ENCODE data around the gene NKX2-3.

The NKX2-3 gene

DNA sequence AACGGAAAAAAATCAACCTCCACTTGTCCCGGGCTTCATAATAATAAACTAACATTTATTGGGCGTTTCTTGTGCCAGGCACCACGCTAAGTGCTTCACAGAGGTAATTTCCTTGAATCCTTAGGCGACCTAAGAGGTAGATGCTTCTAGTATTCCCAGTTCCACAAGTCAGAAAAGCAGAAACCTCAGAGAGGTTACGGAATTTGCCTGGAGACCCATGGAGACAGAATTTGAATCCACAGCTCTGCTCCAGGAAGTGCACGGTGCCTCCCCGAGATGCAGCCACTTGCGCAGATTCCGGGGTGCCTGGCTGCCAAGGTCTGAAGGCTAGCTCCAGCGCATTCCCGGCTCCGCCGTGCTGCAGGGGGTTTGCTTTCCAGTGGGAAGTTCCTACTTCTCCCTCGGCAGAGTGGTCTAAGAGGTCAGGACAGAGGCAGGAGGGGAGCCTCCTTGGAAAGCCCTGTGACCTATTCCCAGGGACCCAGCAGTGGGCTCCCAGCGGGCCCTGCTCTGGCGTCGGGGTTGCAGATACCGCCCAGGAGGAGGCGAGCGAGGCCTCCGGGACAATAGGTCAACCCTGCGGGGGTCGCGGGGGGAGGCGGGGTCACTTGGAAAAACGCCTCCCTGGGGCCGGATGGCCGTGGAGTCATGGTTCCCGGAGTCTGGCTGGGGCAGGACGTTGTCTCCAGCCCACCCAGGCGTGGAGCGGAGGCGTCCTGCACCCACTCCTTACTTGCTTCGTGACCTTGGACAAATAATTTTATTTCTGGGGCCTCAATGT lies 10.1 kb upstream of the NKX2-3 start:
- H3K4me3 ChIP-seq (ENCODE audit: low read depth, low read length) = no peak overlapping the region
- DNase-seq (ENCODE audit: low read depth) = no peak
- TF ChIP-seq, protein P1, sequence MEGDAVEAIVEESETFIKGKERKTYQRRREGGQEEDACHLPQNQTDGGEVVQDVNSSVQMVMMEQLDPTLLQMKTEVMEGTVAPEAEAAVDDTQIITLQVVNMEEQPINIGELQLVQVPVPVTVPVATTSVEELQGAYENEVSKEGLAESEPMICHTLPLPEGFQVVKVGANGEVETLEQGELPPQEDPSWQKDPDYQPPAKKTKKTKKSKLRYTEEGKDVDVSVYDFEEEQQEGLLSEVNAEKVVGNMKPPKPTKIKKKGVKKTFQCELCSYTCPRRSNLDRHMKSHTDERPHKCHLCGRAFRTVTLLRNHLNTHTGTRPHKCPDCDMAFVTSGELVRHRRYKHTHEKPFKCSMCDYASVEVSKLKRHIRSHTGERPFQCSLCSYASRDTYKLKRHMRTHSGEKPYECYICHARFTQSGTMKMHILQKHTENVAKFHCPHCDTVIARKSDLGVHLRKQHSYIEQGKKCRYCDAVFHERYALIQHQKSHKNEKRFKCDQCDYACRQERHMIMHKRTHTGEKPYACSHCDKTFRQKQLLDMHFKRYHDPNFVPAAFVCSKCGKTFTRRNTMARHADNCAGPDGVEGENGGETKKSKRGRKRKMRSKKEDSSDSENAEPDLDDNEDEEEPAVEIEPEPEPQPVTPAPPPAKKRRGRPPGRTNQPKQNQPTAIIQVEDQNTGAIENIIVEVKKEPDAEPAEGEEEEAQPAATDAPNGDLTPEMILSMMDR (IDR thresholded peaks at IDR 0.05; ENCODE audit: low read depth, low read length, missing control alignments) = no peak

DNA sequence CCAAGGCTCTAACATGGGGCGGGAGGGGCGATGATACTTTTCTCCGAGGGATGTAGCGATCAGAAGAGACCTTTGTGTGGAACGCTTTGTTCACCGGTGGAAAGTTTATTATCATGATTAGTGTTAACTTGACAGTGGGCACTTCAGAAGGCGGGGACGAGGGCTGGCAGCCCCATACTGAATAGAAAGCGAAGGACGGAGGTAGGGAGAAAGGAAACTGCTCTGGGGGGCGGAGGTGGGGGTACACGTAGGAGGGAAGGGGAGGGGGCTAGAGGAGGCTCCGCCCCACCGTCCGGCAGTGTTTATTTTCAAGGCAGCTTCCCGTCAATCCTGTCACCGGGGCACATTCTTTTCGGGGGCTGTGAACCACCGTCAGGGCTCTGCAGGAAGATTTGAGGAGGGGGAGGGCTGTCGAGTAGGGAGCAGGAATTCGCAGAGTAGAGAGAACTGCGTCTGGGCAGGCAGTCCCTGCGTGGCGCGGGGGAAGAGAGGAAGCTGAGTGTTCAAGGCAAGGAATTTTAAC lies 9.4 kb upstream of the NKX2-3 start:
- no peak overlapping the region for H3K4me3 ChIP-seq (ENCODE audit: low read depth, low read length)
- DNase-seq (ENCODE audit: low read depth) = no peak
- TF ChIP-seq, protein P1 (IDR thresholded peaks at IDR 0.05; ENCODE audit: low read depth, low read length, missing control alignments) = no peak

DNA sequence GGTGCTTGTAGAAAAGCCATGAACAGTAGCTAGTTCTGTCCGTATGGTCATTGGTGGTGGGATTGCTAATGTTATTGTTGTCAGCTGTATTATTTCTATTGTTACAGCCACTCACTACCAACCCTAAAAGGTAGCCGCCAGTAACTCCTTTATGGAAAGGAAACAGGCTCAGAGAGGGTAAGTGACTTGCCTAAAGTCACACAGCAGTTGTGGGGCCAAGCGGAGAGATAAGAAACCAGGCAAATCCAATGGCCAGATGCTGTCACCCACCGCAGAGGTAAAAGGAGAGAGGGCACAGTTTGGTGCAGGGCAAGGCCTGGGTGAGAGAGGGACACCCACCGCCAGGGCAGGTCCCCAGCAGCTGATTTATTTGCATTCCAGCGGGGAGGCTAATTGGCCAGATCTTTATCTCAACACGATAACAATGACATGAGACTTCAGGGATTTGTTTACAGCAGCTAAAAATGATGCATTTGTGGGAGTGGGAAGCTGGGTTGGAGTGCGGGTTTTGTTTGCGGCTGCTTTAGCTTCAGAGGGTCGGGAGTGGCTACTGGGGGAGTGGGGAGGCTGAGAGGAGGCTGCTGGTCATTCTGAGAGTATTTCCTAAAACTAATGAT lies 8.6 kb upstream of the NKX2-3 start:
- DNase-seq (ENCODE audit: low read depth) = no peak
- no peak overlapping the region for H3K4me3 ChIP-seq (ENCODE audit: low read depth, low read length)
- TF ChIP-seq, protein P1 (IDR thresholded peaks at IDR 0.05; ENCODE audit: low read depth, low read length, missing control alignments) = no peak

DNA sequence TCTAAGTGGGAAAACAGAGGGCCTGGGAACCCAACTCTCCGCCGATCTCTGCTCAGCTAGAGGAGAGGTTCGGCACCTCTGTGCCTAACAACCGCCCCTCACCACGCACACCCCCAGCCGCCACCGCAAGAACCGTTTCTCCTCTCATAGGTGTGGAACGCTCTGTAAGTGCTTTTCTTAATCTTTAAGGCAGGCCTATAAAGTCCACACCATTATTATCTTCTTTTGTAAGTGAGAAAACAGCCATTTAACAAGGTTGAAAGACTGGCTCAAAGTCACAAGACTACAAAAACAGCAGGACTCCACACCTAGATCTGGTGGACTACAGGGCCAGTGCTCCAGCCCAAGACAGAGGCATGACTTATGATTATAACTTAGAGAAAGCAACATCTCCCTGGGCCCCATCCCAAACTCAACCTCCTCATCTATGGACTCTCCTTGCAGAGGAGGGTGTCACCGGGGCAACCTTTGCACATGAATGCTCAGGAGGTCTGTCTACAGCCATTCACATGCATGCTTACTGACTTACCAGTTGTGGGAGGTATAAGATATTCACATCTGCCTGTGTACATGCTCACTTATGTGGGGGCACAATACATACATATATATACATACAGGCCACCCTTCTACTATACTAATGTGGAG lies 7.9 kb upstream of the NKX2-3 start:
- H3K4me3 ChIP-seq (ENCODE audit: low read depth, low read length) = no peak overlapping the region
- TF ChIP-seq, protein P1 (IDR thresholded peaks at IDR 0.05; ENCODE audit: low read depth, low read length, missing control alignments) = no peak
- no peak for DNase-seq (ENCODE audit: low read depth)

DNA sequence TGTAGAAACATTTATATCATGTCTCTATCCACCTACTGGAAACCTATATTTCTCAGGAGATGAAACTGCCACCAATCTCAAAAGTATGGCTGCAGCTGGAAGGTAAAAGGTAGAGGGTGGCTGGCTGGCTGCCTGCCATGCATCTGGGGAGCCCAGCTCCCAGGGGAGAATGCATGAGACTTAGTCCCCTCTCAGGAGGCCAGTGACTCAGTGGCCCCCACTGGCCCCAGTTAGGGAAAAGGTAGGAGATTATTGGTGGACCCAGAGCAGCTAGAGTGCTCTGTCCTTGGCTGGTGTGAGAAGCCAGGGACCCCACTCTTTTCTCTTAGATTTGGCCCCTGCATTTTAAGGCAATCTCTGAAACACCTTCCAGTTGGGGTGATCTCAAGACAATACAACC lies 6.8 kb upstream of the NKX2-3 start:
- TF ChIP-seq, protein P1 (IDR thresholded peaks at IDR 0.05; ENCODE audit: low read depth, low read length, missing control alignments) = no peak
- H3K4me3 ChIP-seq (ENCODE audit: low read depth, low read length) = no peak overlapping the region
- DNase-seq (ENCODE audit: low read depth) = no peak

DNA sequence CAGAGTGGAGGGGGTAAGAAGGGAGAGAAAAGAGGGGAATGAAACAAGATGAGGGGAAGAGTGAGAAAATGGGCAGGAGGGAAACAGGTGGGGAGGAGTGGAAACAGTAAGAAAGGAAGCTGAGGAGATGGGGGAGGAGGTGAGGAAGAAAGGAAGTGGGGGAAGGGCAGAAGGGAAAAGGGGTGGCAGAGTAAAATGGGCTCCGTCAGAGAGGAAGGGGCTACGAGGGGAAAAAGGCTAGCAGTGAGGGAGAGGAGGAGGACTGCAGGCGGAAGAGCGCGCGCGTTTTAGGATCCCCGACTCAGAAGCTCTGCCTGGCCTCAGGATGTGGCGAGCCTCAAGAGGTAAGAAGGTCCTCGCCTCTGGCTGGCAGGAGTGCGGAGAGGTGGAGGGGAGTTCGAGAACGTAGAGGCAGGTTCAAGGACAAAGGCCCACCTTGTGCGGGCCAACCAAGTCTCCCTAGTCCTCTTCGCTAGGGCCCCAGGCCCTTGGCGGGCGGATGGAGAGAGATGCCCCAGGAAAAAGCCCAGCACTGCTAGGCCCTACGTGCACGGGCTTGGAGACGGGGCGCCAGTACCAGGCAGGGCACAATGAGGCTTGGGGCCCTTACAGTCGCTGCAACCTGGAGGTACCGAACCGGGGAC lies 5.8 kb upstream of the NKX2-3 start:
- H3K4me3 ChIP-seq (ENCODE audit: low read depth, low read length) = no peak overlapping the region
- no peak for DNase-seq (ENCODE audit: low read depth)
- TF ChIP-seq, protein P1 (IDR thresholded peaks at IDR 0.05; ENCODE audit: low read depth, low read length, missing control alignments) = no peak
